Measurements from ENCODE around the gene OPA3.
"Not testable (repeated sequence)": the region's sequence is repeated elsewhere in the genome, so short reads cannot be mapped to it uniquely, and the experiment has no call there.

The OPA3 gene

GRCh38 chr19:45584332-45585157 lies at the start of gene OPA3:
Gene OPA3 (minus strand): TSS chr19:45584802. CDS start chr19:45584764, 38 bp downstream.
- peak; percentile 98 to 99 for DNase-seq (ENCODE audit: low read depth in 2 of 2)

GRCh38 chr19:45632468-45633196 lies 48.0 kb upstream of the OPA3 start:
- peak; percentile 25 to 37 for DNase-seq (ENCODE audit: low read depth in 2 of 2)

- no peak for DNase-seq (ENCODE audit: low read depth in 2 of 2)
These were observed 45.9 kb upstream of the OPA3 start for GRCh38 chr19:45630463-45630862.

GRCh38 chr19:45629704-45630103 lies 45.1 kb upstream of the OPA3 start:
- no peak for DNase-seq (ENCODE audit: low read depth in 2 of 2)

GRCh38 chr19:45628219-45628618 lies 43.6 kb upstream of the OPA3 start:
- not testable (repeated sequence) for DNase-seq (ENCODE audit: low read depth in 2 of 2)

GRCh38 chr19:45623984-45624383 lies 39.4 kb upstream of the OPA3 start:
- DNase-seq (ENCODE audit: low read depth in 2 of 2) = no peak

- no peak for DNase-seq (ENCODE audit: low read depth in 2 of 2)
These were observed 37.4 kb upstream of the OPA3 start for GRCh38 chr19:45621976-45622503.

GRCh38 chr19:45621389-45621788 lies 36.8 kb upstream of the OPA3 start:
- no peak for DNase-seq (ENCODE audit: low read depth in 2 of 2)

GRCh38 chr19:45616704-45617017 lies 32.1 kb upstream of the OPA3 start:
- DNase-seq (ENCODE audit: low read depth in 2 of 2) = no peak

- peak; percentile 72 to 78 for DNase-seq (ENCODE audit: low read depth in 2 of 2)
These were observed 31.4 kb upstream of the OPA3 start for GRCh38 chr19:45615795-45616703.

- not testable (repeated sequence) for DNase-seq (ENCODE audit: low read depth in 2 of 2)
These were observed 30.5 kb upstream of the OPA3 start for GRCh38 chr19:45615056-45615455.

- DNase-seq (ENCODE audit: low read depth in 2 of 2) = peak; percentile 43 to 44
These were observed 29.5 kb upstream of the OPA3 start for GRCh38 chr19:45613926-45614725.

GRCh38 chr19:45608948-45609347 lies 24.3 kb upstream of the OPA3 start:
- DNase-seq (ENCODE audit: low read depth in 2 of 2) = no peak

GRCh38 chr19:45607071-45608029 lies 22.7 kb upstream of the OPA3 start:
- peak in 1 of 2 donors; percentile 12 for DNase-seq (ENCODE audit: low read depth in 2 of 2)

- DNase-seq (ENCODE audit: low read depth in 2 of 2) = no peak
These were observed 17.1 kb upstream of the OPA3 start, which contains the start of gene GPR4 for GRCh38 chr19:45601524-45602374. Gene GPR4 (minus strand): TSS chr19:45602212. CDS start chr19:45591866, 10,346 bp downstream.

GRCh38 chr19:45601115-45601514 lies 16.5 kb upstream of the OPA3 start:
- no peak for DNase-seq (ENCODE audit: low read depth in 2 of 2)

- DNase-seq (ENCODE audit: low read depth in 2 of 2) = no peak
These were observed 15.8 kb upstream of the OPA3 start for GRCh38 chr19:45600340-45600885.

- no peak for DNase-seq (ENCODE audit: low read depth in 2 of 2)
These were observed 14.7 kb upstream of the OPA3 start for GRCh38 chr19:45599286-45599685.
